ENCODE results near the gene TMEM80. TPM values are rescaled to one million over a fixed set of nuclear protein-coding genes. Genes with fewer than 3 reads are reported as not detected.

The TMEM80 gene
- total RNA-seq, 1 experiment from 2014 or later, result 10.8 TPM

DNA sequence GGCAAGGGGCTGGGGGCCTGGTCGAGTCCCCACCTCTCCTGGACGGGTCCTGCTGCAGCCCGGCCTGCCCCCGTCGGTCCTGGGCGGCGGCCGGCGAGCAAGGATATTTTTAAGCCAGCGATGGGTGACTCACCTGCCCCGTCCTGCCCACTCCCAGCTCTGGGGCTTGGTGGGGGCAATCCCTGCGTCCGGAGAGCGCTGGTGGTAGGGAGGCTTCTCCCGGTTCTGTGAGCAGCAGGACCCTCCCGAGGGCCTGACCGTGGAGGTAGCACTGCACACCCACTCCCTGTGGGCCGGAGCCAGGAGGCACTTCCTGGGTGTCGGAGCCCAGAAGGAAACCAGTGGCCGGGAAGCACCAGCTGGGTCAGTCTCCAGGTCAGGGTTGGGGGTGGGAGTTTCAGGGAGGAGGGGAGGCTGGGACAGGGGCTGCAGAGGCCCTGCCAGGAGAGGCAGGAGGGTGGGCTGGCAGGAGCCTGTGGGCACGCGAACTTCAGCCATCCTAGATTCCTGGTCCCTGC is 10.9 kb downstream of the TMEM80 start:
- H3K9me2 ChIP-seq (replicated peaks; ENCODE audit: low read length), result no peaks in the 10 kb centered on the region
- CTCF ChIA-PET, result interaction anchor here (0.6 kb wide), 2 partner anchors 10 to 71 kb away, joined by 3 to 9 read pairs; partner anchors contain the start of gene GATD1
- peak overlapping the region; percentile 80 for H3K27ac ChIP-seq (ENCODE audit: low read length)
- peak overlapping the region; percentile 99 for H3K4me2 ChIP-seq (ENCODE audit: low read length)
- peak overlapping the region; percentile 97 for H3K4me3 ChIP-seq (ENCODE audit: low read length)
- H3K4me1 ChIP-seq (ENCODE audit: insufficient read depth, low read length), result peaks cover 42% of the 10 kb centered on the region
- H3K9ac ChIP-seq (ENCODE audit: low read length), result peak overlapping the region; percentile 88
- peak overlapping the region; percentile 65 for H2AFZ ChIP-seq (ENCODE audit: low read length)
- BruUV-seq (replicated peaks), result TSS peak; percentile 16
- H3F3A ChIP-seq (ENCODE audit: low read length, unreplicated experiment), result no peaks in the 10 kb centered on the region
- H4K20me1 ChIP-seq (ENCODE audit: low read length), result no peaks in the 10 kb centered on the region; the same call in 1 of the 2 replicates
- no peaks in the 10 kb centered on the region for H3K9me3 ChIP-seq (ENCODE audit: low read length)
- DNase-seq (peak; percentile 65), ATAC-seq (peak; percentile 31)
- intact Hi-C loops (cut with micrococcal nuclease), result no loop called here
- no peaks in the 10 kb centered on the region for H3K27me3 ChIP-seq (ENCODE audit: low read length)
- TF ChIP-seq, protein P1, sequence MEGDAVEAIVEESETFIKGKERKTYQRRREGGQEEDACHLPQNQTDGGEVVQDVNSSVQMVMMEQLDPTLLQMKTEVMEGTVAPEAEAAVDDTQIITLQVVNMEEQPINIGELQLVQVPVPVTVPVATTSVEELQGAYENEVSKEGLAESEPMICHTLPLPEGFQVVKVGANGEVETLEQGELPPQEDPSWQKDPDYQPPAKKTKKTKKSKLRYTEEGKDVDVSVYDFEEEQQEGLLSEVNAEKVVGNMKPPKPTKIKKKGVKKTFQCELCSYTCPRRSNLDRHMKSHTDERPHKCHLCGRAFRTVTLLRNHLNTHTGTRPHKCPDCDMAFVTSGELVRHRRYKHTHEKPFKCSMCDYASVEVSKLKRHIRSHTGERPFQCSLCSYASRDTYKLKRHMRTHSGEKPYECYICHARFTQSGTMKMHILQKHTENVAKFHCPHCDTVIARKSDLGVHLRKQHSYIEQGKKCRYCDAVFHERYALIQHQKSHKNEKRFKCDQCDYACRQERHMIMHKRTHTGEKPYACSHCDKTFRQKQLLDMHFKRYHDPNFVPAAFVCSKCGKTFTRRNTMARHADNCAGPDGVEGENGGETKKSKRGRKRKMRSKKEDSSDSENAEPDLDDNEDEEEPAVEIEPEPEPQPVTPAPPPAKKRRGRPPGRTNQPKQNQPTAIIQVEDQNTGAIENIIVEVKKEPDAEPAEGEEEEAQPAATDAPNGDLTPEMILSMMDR (conservative IDR thresholded peaks at IDR 0.05; ENCODE audit: low read depth, low read length), result no peak
- TF ChIP-seq EZH2 (IDR thresholded peaks at IDR 0.05; ENCODE audit: low read length, unreplicated experiment) (no peak), EZH2phosphoT487 (IDR thresholded peaks at IDR 0.05; ENCODE audit: borderline replicate concordance, low read length) (no peak)
- H3K36me3 ChIP-seq (ENCODE audit: low read depth, low read length), result no peaks in the 10 kb centered on the region
- H3K79me2 ChIP-seq (ENCODE audit: low read length), result peaks cover 47% of the 10 kb centered on the region
- POLR2A ChIA-PET (ENCODE audit: unreplicated experiment), result no interaction called here

DNA sequence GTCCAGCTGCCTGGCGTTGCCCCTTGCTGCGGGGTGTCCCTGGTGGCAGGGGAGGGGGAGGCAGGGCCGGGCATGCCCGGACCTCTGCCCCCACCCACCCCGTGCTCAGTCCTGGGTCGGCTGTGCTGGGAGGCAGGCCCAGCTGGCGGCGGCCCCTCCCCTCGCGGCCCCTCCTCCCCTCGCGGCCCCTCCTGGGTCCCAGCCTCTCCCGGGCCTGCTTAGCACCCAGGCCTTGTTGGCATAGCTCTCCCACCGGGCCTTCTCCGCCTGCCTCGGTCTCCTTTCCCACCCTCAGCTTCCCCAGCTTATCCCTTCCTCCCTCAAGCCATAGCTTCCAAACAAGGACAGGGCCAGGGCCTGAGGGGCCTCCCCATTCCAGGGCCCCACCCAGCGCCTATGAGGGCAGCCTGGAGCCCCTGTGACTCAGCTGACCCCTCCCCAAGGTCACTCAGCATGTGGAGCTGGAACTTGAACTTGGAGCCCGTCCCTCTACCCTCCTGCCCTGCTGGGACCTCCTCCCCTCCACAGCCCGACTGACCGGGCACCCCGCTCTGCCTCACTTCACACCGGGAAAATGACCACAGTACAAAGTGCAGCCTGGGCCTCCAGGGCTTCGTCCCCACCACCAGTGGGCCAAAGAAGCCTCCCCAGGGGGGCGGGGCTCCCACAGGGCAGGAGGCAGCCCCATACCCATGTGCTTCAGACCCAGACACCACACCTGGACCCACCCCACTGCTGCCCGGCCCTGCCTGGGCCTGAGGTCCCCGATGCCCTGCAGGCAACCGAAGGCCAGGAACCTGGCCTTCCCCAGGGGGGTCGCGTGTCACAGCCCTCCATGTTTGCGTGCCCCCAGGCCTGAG is 11.6 kb downstream of the TMEM80 start:
- intact Hi-C loops (cut with micrococcal nuclease), result no loop called here
- no peaks in the 10 kb centered on the region for H3K9me2 ChIP-seq (replicated peaks; ENCODE audit: low read length)
- H3K36me3 ChIP-seq (ENCODE audit: low read depth, low read length), result no peaks in the 10 kb centered on the region
- TF ChIP-seq EZH2phosphoT487 (IDR thresholded peaks at IDR 0.05; ENCODE audit: borderline replicate concordance, low read length) (no peak), EZH2 (IDR thresholded peaks at IDR 0.05; ENCODE audit: low read length, unreplicated experiment) (no peak)
- TF ChIP-seq, protein P1 (conservative IDR thresholded peaks at IDR 0.05; ENCODE audit: low read depth, low read length), result no peak
- peak overlapping the region; percentile 97 for H3K4me3 ChIP-seq (ENCODE audit: low read length)
- no peaks in the 10 kb centered on the region for H3K27me3 ChIP-seq (ENCODE audit: low read length)
- peaks cover 47% of the 10 kb centered on the region for H3K79me2 ChIP-seq (ENCODE audit: low read length)
- no peaks in the 10 kb centered on the region; the same call in 1 of the 2 replicates for H4K20me1 ChIP-seq (ENCODE audit: low read length)
- peaks cover 41% of the 10 kb centered on the region for H3K4me1 ChIP-seq (ENCODE audit: insufficient read depth, low read length)
- peak overlapping the region; percentile 88 for H3K9ac ChIP-seq (ENCODE audit: low read length)
- peak overlapping the region; percentile 80 for H3K27ac ChIP-seq (ENCODE audit: low read length)
- ChIA-PET POLR2A (ENCODE audit: unreplicated experiment) (no interaction called here), CTCF (interaction anchor here (0.6 kb wide), 1 partner anchor 10 kb away, joined by 3 read pairs; no protein-coding TSS in a partner anchor)
- H2AFZ ChIP-seq (ENCODE audit: low read length), result peak overlapping the region; percentile 65; the same call in 1 of the 2 replicates
- DNase-seq (peak; percentile 31), ATAC-seq (peak; percentile 9)
- no peaks in the 10 kb centered on the region for H3K9me3 ChIP-seq (ENCODE audit: low read length)
- BruUV-seq (replicated peaks), result no TSS peak
- H3F3A ChIP-seq (ENCODE audit: low read length, unreplicated experiment), result no peaks in the 10 kb centered on the region
- peak overlapping the region; percentile 99 for H3K4me2 ChIP-seq (ENCODE audit: low read length)

Measured in PC-3 (cell line).